DOHH2 (cell line): ENCODE data around the gene CASQ1.

Experiments
- H3F3A ChIP-seq: fragments of 200-600 bp; sonication (generic), shearing (Covaris generic); 2 replicates; pipeline ENCODE4 v1.6.0; 2016; ENCODE audit warnings: antibody characterized with exemption, mild to moderate bottlenecking; ENCODE audit not compliant: control insufficient read depth, insufficient read depth
- H3K27ac ChIP-seq: fragments of 200-600 bp; sonication (generic); 2 replicates; pipeline ENCODE4 v1.5.1; 2014; ENCODE audit warnings: low read depth, mild to moderate bottlenecking, low read length, moderate library complexity
- H3K27me3 ChIP-seq: fragments of 200-600 bp; sonication (generic); 2 replicates; pipeline ENCODE4 v1.6.1; 2014; ENCODE audit warnings: mild to moderate bottlenecking, low read length, mixed read lengths; ENCODE audit not compliant: control insufficient read depth
- H3K36me3 ChIP-seq: fragments of 200-600 bp; sonication (generic); 2 replicates; pipeline ENCODE4 v1.6.1; 2014; ENCODE audit warnings: mild to moderate bottlenecking, low read length, moderate library complexity, mixed read lengths; ENCODE audit not compliant: control insufficient read depth
- H3K4me1 ChIP-seq: fragments of 200-600 bp; sonication (generic); 2 replicates; pipeline ENCODE4 v1.6.1; 2014; ENCODE audit warnings: mild to moderate bottlenecking, low read length, mixed read lengths; ENCODE audit not compliant: control insufficient read depth
- H3K4me2 ChIP-seq: fragments of 200-600 bp; sonication (generic); 2 replicates; pipeline ENCODE4 v1.6.0; 2014; ENCODE audit warnings: mild to moderate bottlenecking, low read length, moderate library complexity
- H3K4me3 ChIP-seq: fragments of 200-600 bp; sonication (generic); 2 replicates; pipeline ENCODE4 v1.5.1; 2014; ENCODE audit warnings: mild to moderate bottlenecking, low read length, mixed read lengths
- H3K79me2 ChIP-seq: fragments of 200-600 bp; sonication (generic); 2 replicates; pipeline ENCODE4 v1.6.1; 2014; ENCODE audit warnings: mild to moderate bottlenecking, low read length, mixed read lengths; ENCODE audit not compliant: control insufficient read depth
- H3K9me2 ChIP-seq: fragments of 200-600 bp; sonication (generic); replicated peaks from 2 replicates; pipeline ENCODE4 v1.6.1; 2014; ENCODE audit warnings: mild to moderate bottlenecking, low read length, mixed read lengths; ENCODE audit not compliant: control insufficient read depth
- H3K9me3 ChIP-seq: fragments of 200-600 bp; sonication (generic); 2 replicates; pipeline ENCODE4 v1.6.1; 2014; ENCODE audit warnings: antibody characterized with exemption, low read length, mixed read lengths; ENCODE audit not compliant: control insufficient read depth, insufficient read depth
- H4K20me1 ChIP-seq: fragments of 200-600 bp; sonication (generic); 2 replicates; pipeline ENCODE4 v1.6.0; 2014; ENCODE audit warnings: low read depth, mild to moderate bottlenecking, antibody characterized with exemption, low read length, moderate library complexity; ENCODE audit not compliant: control insufficient read depth, insufficient read depth
- EZH2phosphoT487 ChIP-seq: fragments of 200-600 bp; sonication (generic); IDR thresholded peaks from 2 replicates; pipeline ENCODE4 v1.6.1; 2017; ENCODE audit warnings: borderline replicate concordance, mild to moderate bottlenecking, antibody characterized with exemption, low read length, moderate library complexity, mixed read lengths
- TF ChIP-seq, protein P1 (sequence below): fragments of 200-600 bp; sonication (generic); IDR thresholded peaks from one replicate; pipeline ENCODE4 v1.5.1; 2014; ENCODE audit warnings: antibody characterized with exemption, mild to moderate bottlenecking, low read depth, low read length; ENCODE audit not compliant: poor library complexity, severe bottlenecking

Gene CASQ1

GRCh38 chr1:160169553-160170399 lies 20.6 kb upstream of the CASQ1 start:
- Histone ChIP-seq H3F3A (0 out of 2 replicates have a peak, but pooled peaks cover 2% of the 10 kb centered on the region), H3K4me2 (peak overlapping the region; percentile 48), H3K36me3 (no peaks in the 10 kb centered on the region), H3K9me2 (no peaks in the 10 kb centered on the region), H3K27ac (no peak overlapping the region), H4K20me1 (no peaks in the 10 kb centered on the region), H3K27me3 (peaks cover 21% of the 10 kb centered on the region; the same call in 1 of the 2 replicates), H3K9me3 (no peaks in the 10 kb centered on the region), H3K79me2 (no peaks in the 10 kb centered on the region), H3K4me1 (peaks cover 12% of the 10 kb centered on the region), H3K4me3 (peak overlapping the region; percentile 31; the same call in 1 of the 2 replicates)
- TF ChIP-seq EZH2phosphoT487, result no peak
- TF ChIP-seq, protein P1, sequence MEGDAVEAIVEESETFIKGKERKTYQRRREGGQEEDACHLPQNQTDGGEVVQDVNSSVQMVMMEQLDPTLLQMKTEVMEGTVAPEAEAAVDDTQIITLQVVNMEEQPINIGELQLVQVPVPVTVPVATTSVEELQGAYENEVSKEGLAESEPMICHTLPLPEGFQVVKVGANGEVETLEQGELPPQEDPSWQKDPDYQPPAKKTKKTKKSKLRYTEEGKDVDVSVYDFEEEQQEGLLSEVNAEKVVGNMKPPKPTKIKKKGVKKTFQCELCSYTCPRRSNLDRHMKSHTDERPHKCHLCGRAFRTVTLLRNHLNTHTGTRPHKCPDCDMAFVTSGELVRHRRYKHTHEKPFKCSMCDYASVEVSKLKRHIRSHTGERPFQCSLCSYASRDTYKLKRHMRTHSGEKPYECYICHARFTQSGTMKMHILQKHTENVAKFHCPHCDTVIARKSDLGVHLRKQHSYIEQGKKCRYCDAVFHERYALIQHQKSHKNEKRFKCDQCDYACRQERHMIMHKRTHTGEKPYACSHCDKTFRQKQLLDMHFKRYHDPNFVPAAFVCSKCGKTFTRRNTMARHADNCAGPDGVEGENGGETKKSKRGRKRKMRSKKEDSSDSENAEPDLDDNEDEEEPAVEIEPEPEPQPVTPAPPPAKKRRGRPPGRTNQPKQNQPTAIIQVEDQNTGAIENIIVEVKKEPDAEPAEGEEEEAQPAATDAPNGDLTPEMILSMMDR, result no peak

DNA sequence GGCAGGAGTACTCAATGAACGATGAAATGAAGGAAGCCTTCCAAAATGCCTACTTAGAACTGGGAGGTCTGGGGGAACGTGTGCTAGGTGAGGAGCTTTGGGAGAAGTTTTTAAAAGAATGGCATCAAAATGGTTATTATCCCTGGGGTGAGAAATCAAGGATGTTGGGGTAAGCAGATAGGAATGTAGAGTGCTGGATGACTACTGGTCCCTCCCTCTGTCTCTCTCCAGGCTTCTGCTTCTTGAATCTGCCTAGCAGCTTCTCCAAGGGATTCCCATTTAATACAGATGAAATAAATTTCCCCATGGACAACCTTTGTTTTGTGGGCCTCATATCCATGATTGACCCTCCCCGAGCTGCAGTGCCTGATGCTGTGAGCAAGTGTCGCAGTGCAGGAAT lies 19.0 kb upstream of the CASQ1 start:
- Histone ChIP-seq H3K4me3 (no peak overlapping the region), H4K20me1 (no peaks in the 10 kb centered on the region), H3K4me1 (peaks cover 12% of the 10 kb centered on the region), H3K27me3 (peaks cover 21% of the 10 kb centered on the region; the same call in 1 of the 2 replicates), H3K36me3 (no peaks in the 10 kb centered on the region), H3K79me2 (no peaks in the 10 kb centered on the region), H3K27ac (no peak overlapping the region), H3K9me3 (no peaks in the 10 kb centered on the region), H3F3A (0 out of 2 replicates have a peak, but pooled peaks cover 2% of the 10 kb centered on the region), H3K9me2 (no peaks in the 10 kb centered on the region), H3K4me2 (no peak overlapping the region)
- no peak for TF ChIP-seq EZH2phosphoT487
- TF ChIP-seq, protein P1, result no peak

DNA sequence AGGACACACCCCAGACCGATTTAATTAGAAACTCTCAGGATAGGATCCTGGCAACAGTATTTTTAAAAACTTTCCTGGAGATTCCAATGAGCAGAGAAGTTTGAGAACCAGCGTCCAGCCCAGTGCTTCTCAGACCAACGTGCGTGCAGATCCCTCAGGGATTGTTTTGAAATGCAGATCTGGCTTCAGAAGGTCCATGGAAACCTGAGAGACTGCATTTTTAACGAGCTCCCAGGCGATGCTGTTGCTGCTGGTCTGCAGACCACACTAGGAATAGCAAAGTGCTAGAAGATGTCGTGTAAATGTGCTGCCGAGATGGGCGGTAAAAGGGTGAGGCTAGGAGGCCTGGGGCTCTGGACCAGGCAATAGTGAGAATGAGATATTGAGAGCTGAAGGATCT lies 18.4 kb upstream of the CASQ1 start:
- Histone ChIP-seq H3K4me2 (no peak overlapping the region), H3K9me2 (no peaks in the 10 kb centered on the region), H4K20me1 (no peaks in the 10 kb centered on the region), H3K36me3 (no peaks in the 10 kb centered on the region), H3F3A (0 out of 2 replicates have a peak, but pooled peaks cover 2% of the 10 kb centered on the region), H3K79me2 (no peaks in the 10 kb centered on the region), H3K27me3 (peaks cover 19% of the 10 kb centered on the region; the same call in 1 of the 2 replicates), H3K27ac (no peak overlapping the region), H3K4me1 (peaks cover 12% of the 10 kb centered on the region), H3K9me3 (no peaks in the 10 kb centered on the region), H3K4me3 (no peak overlapping the region)
- TF ChIP-seq, protein P1, result no peak
- TF ChIP-seq EZH2phosphoT487, result no peak
